KMS-11 (cell line): ENCODE data around the gene GFER.
A peak's percentile ranks its signal among the peaks of the same experiment; 100 is the strongest.

Experiments
- H2AFZ ChIP-seq: fragments of 200-600 bp; sonication (generic); 2 replicates; pipeline ENCODE4 v1.6.1; 2016; ENCODE audit warnings: antibody characterized with exemption, mixed run types, low read depth
- H3K27ac ChIP-seq: fragments of 200-600 bp; sonication (generic); 2 replicates; pipeline ENCODE4 v1.6.1; 2016; ENCODE audit warnings: mild to moderate bottlenecking, mixed run types
- H3K27me3 ChIP-seq: fragments of 200-600 bp; sonication (generic); 2 replicates; pipeline ENCODE4 v1.6.1; 2017; ENCODE audit warnings: mild to moderate bottlenecking, low read depth, mixed run types, moderate library complexity; ENCODE audit not compliant: insufficient read depth
- H3K36me3 ChIP-seq: fragments of 200-600 bp; sonication (generic); 2 replicates; pipeline ENCODE4 v1.6.1; 2017; ENCODE audit warnings: mild to moderate bottlenecking, mixed run types; ENCODE audit not compliant: insufficient read depth
- H3K4me1 ChIP-seq: fragments of 200-600 bp; sonication (generic); 2 replicates; pipeline ENCODE4 v1.6.1; 2016; ENCODE audit warnings: mild to moderate bottlenecking, low read depth, mixed run types; ENCODE audit not compliant: poor library complexity, severe bottlenecking
- H3K4me2 ChIP-seq: fragments of 200-600 bp; sonication (generic); 2 replicates; pipeline ENCODE4 v1.7.0; 2016; ENCODE audit warnings: mild to moderate bottlenecking, mixed run types
- H3K4me3 ChIP-seq: fragments of 200-600 bp; sonication (generic); IDR thresholded peaks from 2 replicates; pipeline ENCODE4 v1.6.1; 2017; ENCODE audit warnings: low read depth, low read length, mixed read lengths; ENCODE audit not compliant: insufficient read depth
- H3K79me2 ChIP-seq: fragments of 200-600 bp; sonication (generic); 2 replicates; pipeline ENCODE4 v1.6.1; 2016; ENCODE audit warnings: low read depth, mixed run types; ENCODE audit not compliant: insufficient read depth
- H3K9ac ChIP-seq: fragments of 200-600 bp; sonication (generic); 2 replicates; pipeline ENCODE4 v1.6.1; 2016; ENCODE audit warnings: mild to moderate bottlenecking, mixed run types
- H4K20me1 ChIP-seq: fragments of 200-600 bp; sonication (generic); 2 replicates; pipeline ENCODE4 v1.6.1; 2016; ENCODE audit warnings: mild to moderate bottlenecking, mixed run types; ENCODE audit not compliant: insufficient read depth
- TF ChIP-seq, protein P1 (sequence below): fragments of 200-600 bp; sonication (generic); conservative IDR thresholded peaks from 2 replicates; pipeline ENCODE4 v1.6.1; 2017; ENCODE audit warnings: low read depth, mild to moderate bottlenecking, antibody characterized with exemption, low read length, moderate library complexity, mixed read lengths

Gene GFER

DNA sequence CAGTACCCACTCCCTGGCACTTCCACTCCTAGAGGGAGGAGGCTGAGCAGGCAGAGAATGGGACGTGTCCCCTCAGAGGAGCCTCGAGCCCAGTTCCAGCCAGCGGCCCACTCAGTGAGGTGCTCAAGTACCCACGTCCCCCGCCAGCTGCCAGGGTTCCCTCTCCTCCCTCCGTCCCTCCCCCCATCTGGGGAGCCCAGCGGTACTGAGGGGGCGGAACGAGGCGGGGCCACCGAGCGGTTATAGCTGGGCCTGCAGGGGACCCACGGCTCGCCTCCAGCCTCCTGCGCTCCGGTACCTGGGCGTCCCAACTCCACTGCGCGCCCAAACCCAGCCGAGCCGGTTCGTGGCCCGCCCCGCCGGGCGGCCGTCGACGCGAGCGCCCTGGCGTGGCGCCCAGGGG is 35.5 kb downstream of the GFER start, which contains the start of gene NPW:
Gene NPW, plus strand, starts transcription at position 268 of the 403 bp plus-strand sequence.
- Histone ChIP-seq H3K4me3 (no peak within 1 kb of the TSS), H3K79me2 (no peaks in the 10 kb centered on the region), H3K27ac (no peak within 1 kb of the TSS), H3K4me2 (no peak within 1 kb of the TSS), H3K9ac (no peak within 1 kb of the TSS), H3K36me3 (no peaks in the 10 kb centered on the region), H4K20me1 (no peaks in the 10 kb centered on the region), H3K4me1 (peaks cover 10% of the 10 kb centered on the region), H3K27me3 (peaks cover 12% of the 10 kb centered on the region; the same call in 1 of the 2 replicates), H2AFZ (no peak within 1 kb of the TSS)
- TF ChIP-seq, protein P1, sequence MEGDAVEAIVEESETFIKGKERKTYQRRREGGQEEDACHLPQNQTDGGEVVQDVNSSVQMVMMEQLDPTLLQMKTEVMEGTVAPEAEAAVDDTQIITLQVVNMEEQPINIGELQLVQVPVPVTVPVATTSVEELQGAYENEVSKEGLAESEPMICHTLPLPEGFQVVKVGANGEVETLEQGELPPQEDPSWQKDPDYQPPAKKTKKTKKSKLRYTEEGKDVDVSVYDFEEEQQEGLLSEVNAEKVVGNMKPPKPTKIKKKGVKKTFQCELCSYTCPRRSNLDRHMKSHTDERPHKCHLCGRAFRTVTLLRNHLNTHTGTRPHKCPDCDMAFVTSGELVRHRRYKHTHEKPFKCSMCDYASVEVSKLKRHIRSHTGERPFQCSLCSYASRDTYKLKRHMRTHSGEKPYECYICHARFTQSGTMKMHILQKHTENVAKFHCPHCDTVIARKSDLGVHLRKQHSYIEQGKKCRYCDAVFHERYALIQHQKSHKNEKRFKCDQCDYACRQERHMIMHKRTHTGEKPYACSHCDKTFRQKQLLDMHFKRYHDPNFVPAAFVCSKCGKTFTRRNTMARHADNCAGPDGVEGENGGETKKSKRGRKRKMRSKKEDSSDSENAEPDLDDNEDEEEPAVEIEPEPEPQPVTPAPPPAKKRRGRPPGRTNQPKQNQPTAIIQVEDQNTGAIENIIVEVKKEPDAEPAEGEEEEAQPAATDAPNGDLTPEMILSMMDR = no peak

GRCh38 chr16:2019921-2020831 is 36.2 kb downstream of the GFER start:
- Histone ChIP-seq H4K20me1 (no peaks in the 10 kb centered on the region), H3K9ac (no peak overlapping the region), H3K4me1 (peaks cover 10% of the 10 kb centered on the region), H3K79me2 (no peaks in the 10 kb centered on the region), H3K4me3 (no peak overlapping the region), H3K27me3 (peaks cover 12% of the 10 kb centered on the region; the same call in 1 of the 2 replicates), H3K4me2 (no peak overlapping the region), H3K36me3 (no peaks in the 10 kb centered on the region), H3K27ac (no peak overlapping the region), H2AFZ (no peak overlapping the region)
- TF ChIP-seq, protein P1 = no peak

- Histone ChIP-seq H3K4me3 (no peak overlapping the region), H3K27me3 (peaks cover 24% of the 10 kb centered on the region), H3K4me1 (peaks cover 15% of the 10 kb centered on the region), H3K4me2 (peak overlapping the region; percentile 85), H3K9ac (peak overlapping the region; percentile 2; the same call in 1 of the 2 replicates), H3K27ac (no peak overlapping the region), H3K79me2 (no peaks in the 10 kb centered on the region), H3K36me3 (no peaks in the 10 kb centered on the region), H2AFZ (peak overlapping the region; percentile 95), H4K20me1 (no peaks in the 10 kb centered on the region)
- TF ChIP-seq, protein P1 = no peak
Observed at GRCh38 chr16:2022723-2023091, 38.7 kb downstream of the GFER start.

DNA sequence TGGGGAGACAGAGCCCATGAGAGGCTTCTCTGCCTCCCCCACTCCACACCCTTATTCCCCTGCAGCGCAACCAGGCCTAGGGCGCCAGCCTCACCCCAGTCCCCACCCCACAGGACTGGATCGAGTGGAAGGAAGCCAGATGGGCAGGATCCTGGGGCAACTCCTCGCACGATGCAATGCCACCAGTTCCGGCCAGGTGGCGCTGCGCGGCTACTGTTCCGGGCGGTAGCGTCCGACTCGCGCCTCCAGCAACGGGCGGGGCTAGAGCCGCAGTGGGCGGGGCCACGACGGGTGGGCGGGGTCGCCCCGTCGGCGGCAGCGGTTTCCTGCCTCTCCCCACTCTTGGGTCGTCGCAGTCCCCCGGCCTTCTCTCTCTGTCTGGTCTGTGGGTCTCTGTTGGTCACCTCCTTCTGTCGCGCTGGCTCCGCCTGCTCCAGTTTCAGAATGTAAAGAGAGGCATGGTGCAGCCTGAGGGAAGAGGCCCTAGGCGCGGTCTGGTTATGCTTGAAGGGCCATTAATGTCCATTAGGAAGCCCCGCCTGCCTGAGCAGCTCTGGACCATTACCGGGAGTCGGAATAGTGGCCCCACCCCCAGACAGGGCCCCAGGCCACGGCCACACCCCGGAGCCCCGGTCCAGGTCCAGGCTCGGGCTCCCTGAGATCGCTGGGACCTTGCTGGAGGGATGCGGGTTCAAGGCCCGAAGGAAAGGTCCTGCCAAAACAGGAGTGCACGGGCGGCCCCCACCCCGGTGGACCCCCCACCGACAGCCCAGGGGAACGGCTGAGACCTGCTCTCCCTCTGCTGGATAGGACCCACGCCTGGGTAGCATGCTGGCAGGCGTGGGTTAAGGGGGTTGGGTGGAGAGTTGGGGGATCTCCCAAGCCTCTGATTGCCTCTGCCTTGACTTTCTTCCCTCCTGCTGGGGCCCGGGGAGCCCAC is 39.4 kb downstream of the GFER start:
- no peak overlapping the region for H3K27ac ChIP-seq
- no peak overlapping the region for H3K4me3 ChIP-seq
- no peaks in the 10 kb centered on the region for H4K20me1 ChIP-seq
- peaks cover 15% of the 10 kb centered on the region for H3K4me1 ChIP-seq
- peak overlapping the region; percentile 85 for H3K4me2 ChIP-seq
- no peaks in the 10 kb centered on the region for H3K79me2 ChIP-seq
- H3K9ac ChIP-seq = peak overlapping the region; percentile 2; the same call in 1 of the 2 replicates
- peak overlapping the region; percentile 95 for H2AFZ ChIP-seq
- no peaks in the 10 kb centered on the region for H3K36me3 ChIP-seq
- TF ChIP-seq, protein P1 = peak; percentile 97
- H3K27me3 ChIP-seq = peaks cover 29% of the 10 kb centered on the region
